Measurements from ENCODE around the gene SMIM24. TPM values are rescaled to one million over a fixed set of nuclear protein-coding genes. Genes with fewer than 3 reads are reported as not detected.

Gene SMIM24
- total RNA-seq, 4 donors from 2014 or later: 18.7 to 100 (median 85.5) TPM

DNA sequence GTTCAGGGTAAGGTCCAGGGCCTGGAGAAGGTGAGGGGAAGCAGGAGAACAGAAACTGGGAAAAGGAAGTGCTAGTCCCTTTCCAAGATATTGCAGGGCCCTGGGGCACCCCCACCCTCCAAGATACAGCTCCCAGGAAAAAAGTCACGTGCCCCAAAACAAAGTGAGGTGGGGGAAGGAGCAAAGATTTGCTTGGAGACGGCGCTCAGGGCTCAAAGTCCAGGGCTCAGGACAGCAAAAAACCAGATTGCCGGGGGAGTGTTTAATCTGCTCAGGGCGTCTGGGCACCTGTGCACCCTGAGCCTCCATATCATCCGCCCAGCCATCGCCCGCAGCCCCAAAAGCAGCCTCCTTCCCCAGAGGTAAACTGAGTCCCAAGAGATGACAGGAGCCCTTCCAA lies 6.3 kb downstream of the SMIM24 start:
- TF ChIP-seq POLR2AphosphoS5 (IDR thresholded peaks at IDR 0.05) (no peak), POLR2A (IDR thresholded peaks at IDR 0.05) (no peak), EP300 (IDR thresholded peaks at IDR 0.05; ENCODE audit: low read depth) (no peak)
- TF ChIP-seq, protein P1, sequence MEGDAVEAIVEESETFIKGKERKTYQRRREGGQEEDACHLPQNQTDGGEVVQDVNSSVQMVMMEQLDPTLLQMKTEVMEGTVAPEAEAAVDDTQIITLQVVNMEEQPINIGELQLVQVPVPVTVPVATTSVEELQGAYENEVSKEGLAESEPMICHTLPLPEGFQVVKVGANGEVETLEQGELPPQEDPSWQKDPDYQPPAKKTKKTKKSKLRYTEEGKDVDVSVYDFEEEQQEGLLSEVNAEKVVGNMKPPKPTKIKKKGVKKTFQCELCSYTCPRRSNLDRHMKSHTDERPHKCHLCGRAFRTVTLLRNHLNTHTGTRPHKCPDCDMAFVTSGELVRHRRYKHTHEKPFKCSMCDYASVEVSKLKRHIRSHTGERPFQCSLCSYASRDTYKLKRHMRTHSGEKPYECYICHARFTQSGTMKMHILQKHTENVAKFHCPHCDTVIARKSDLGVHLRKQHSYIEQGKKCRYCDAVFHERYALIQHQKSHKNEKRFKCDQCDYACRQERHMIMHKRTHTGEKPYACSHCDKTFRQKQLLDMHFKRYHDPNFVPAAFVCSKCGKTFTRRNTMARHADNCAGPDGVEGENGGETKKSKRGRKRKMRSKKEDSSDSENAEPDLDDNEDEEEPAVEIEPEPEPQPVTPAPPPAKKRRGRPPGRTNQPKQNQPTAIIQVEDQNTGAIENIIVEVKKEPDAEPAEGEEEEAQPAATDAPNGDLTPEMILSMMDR (IDR thresholded peaks at IDR 0.05): no peak
- WGBS, 2 donors (ENCODE audit: low coverage in 1 of 2): 32% methylated on average over 7 of the region's 8 CpGs; no CpG with 5 or more reads in 1 of the 2 donors
- Histone ChIP-seq H3K27ac (peak overlapping the region; percentile 17 to 64 (median 38)), H3K4me1 (peaks cover 7 to 20% (median 10%) of the 10 kb centered on the region in 4 donors), H3K4me3 (no peak overlapping the region), H3K36me3 (no peaks in the 10 kb centered on the region), H3K9me3 (no peaks in the 10 kb centered on the region), H3K27me3 (no peaks in the 10 kb centered on the region)
- peak; percentile 54 for DNase-seq
- in situ Hi-C loops (cut with MboI; ENCODE audit: low pct_ligation_motif_present in 1 of 4, low pct_unique_long_range_greater_than_20kb in 1 of 4, low sequenced_read_pairs in 3 of 4): loop anchor here in 3 of 4 donors (5.0 to 10.0 kb wide), 2 partner anchors 149 to 152 kb away; no protein-coding TSS in a partner anchor
- intact Hi-C loops (cut with DNase I; ENCODE audit: low total_unique reads): loop anchor here (5.0 kb wide), 1 partner anchor 167 kb away; no protein-coding TSS in a partner anchor

- Histone ChIP-seq H3K27ac (no peak overlapping the region), H3K4me3 (no peak overlapping the region), H3K9me3 (no peaks in the 10 kb centered on the region), H3K27me3 (no peaks in the 10 kb centered on the region), H3K36me3 (no peaks in the 10 kb centered on the region), H3K4me1 (peaks cover 7 to 23% (median 10%) of the 10 kb centered on the region in 4 donors)
- peak; percentile 32 for DNase-seq
- 29 to 32% methylated on average over 5 to 24 of the region's 24 CpGs for WGBS, 2 donors (ENCODE audit: low coverage in 1 of 2)
- in situ Hi-C loops (cut with MboI; ENCODE audit: low pct_ligation_motif_present in 1 of 4, low pct_unique_long_range_greater_than_20kb in 1 of 4, low sequenced_read_pairs in 3 of 4): loop anchor here in 3 of 4 donors (5.0 to 10.0 kb wide), 2 partner anchors 147 to 150 kb away; no protein-coding TSS in a partner anchor
- TF ChIP-seq POLR2A (IDR thresholded peaks at IDR 0.05) (no peak), POLR2AphosphoS5 (IDR thresholded peaks at IDR 0.05) (peak in 1 of 3 donors; percentile 21)
- TF ChIP-seq, protein P1 (IDR thresholded peaks at IDR 0.05): peak; percentile 78 to 86 (median 82)
- intact Hi-C loops (cut with DNase I; ENCODE audit: low total_unique reads): loop anchor here (2.0 to 5.0 kb wide), 2 partner anchors 145 to 165 kb away; no protein-coding TSS in a partner anchor
These were observed 8.2 kb downstream of the SMIM24 start for GRCh38 chr19:3471954-3472655.

DNA sequence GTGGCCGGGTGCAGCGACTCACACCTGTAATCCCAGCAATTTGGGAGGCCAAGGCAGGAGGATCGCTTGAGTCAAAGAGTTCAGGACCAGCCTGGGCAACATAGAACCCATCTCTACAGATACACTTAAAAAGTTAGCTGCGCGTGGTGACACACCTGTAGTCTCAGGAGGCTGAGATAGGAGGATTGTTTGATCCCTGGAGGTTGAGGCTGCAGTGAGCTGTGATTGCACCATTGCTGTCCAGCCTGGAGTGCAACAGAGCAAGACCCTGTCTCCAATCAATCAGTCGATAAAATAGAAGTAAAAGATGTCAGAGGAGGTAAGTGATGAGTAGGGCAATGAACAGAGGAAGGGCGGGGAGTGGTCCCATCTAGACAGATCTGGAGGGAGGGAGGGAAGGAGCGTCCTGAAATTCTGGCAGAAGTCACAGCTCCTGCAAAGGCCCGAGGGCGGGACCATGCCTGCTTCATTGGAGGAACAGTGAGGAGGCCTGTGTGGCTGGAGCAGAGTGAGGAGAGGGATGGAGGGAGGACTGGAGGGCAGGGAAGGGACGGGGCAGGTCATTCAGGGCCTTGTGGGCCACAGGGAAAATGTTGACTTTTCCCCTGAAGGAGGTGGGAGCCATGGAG lies 9.7 kb downstream of the SMIM24 start:
- in situ Hi-C loops (cut with MboI; ENCODE audit: low pct_ligation_motif_present in 1 of 4, low pct_unique_long_range_greater_than_20kb in 1 of 4, low sequenced_read_pairs in 3 of 4): loop anchor here in 3 of 4 donors (5.0 to 10.0 kb wide), 2 partner anchors 146 to 148 kb away; no protein-coding TSS in a partner anchor
- WGBS, 2 donors (ENCODE audit: low coverage in 1 of 2): 59 to 81% methylated on average over 3 to 11 of the region's 11 CpGs
- H3K4me3 ChIP-seq: no peak overlapping the region
- intact Hi-C loops (cut with DNase I; ENCODE audit: low total_unique reads): loop anchor here (5.0 kb wide), 1 partner anchor 163 kb away; no protein-coding TSS in a partner anchor
- no peaks in the 10 kb centered on the region for H3K36me3 ChIP-seq
- H3K27me3 ChIP-seq: no peaks in the 10 kb centered on the region
- DNase-seq: no peak
- H3K4me1 ChIP-seq: peaks cover 10 to 37% (median 19%) of the 10 kb centered on the region in 4 donors
- TF ChIP-seq, protein P1 (IDR thresholded peaks at IDR 0.05): no peak
- TF ChIP-seq EP300 (IDR thresholded peaks at IDR 0.05; ENCODE audit: low read depth): no peak
- no peak for TF ChIP-seq POLR2A (IDR thresholded peaks at IDR 0.05)
- no peak for TF ChIP-seq POLR2AphosphoS5 (IDR thresholded peaks at IDR 0.05)
- no peaks in the 10 kb centered on the region for H3K9me3 ChIP-seq
- peak overlapping the region in 1 of 4 donors; percentile 17 for H3K27ac ChIP-seq

Measured in transverse colon (tissue), 4 donors.